ENCODE results near the gene NPAS1. TPM values are rescaled to one million over a fixed set of nuclear protein-coding genes. Genes with fewer than 3 reads are reported as not detected.
A peak's percentile ranks its signal among the peaks of the same experiment; 100 is the strongest.

Gene NPAS1
- total and polyA plus RNA-seq, 2 of the 13 experiments (the other 11 are each of a cell fraction or from before 2014, with no cell fraction given) = 0.35 to 2.9 TPM

GRCh38 chr19:47047763-47048405 is 28.2 kb downstream of the NPAS1 start (continued):
- TF ChIP-seq ZNF616 (CRISPR knock-in tag; IDR thresholded peaks at IDR 0.05; ENCODE audit: low read depth) = no peak
- TF ChIP-seq ZNF20 (CRISPR knock-in tag; IDR thresholded peaks at IDR 0.05) = no peak
- TF ChIP-seq, protein P1, sequence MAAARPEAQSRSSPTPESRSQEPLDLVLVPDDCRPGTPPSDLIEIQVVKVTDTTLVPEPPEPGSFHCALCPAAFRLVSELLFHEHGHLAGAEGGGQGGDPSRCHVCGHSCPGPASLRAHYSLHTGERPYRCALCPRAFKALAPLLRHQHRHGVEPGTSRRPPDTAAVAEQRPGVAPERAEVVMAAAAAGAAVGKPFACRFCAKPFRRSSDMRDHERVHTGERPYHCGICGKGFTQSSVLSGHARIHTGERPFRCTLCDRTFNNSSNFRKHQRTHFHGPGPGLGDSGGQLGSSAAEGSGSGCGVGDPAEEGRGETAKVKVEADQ (CRISPR knock-in tag; IDR thresholded peaks at IDR 0.05; ENCODE audit: borderline replicate concordance) = no peak
- TF ChIP-seq ZNF143 (CRISPR knock-in tag; IDR thresholded peaks at IDR 0.05) = peak; percentile 58; the same call in 1 of the 2 replicates
- no peak for TF ChIP-seq ZNF354B (CRISPR knock-in tag; IDR thresholded peaks at IDR 0.05)
- TF ChIP-seq, protein P2, sequence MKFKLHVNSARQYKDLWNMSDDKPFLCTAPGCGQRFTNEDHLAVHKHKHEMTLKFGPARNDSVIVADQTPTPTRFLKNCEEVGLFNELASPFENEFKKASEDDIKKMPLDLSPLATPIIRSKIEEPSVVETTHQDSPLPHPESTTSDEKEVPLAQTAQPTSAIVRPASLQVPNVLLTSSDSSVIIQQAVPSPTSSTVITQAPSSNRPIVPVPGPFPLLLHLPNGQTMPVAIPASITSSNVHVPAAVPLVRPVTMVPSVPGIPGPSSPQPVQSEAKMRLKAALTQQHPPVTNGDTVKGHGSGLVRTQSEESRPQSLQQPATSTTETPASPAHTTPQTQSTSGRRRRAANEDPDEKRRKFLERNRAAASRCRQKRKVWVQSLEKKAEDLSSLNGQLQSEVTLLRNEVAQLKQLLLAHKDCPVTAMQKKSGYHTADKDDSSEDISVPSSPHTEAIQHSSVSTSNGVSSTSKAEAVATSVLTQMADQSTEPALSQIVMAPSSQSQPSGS (CRISPR knock-in tag; IDR thresholded peaks at IDR 0.05) = peak; percentile 11; the same call in 1 of the 2 replicates
- TF ChIP-seq ZNF367 (CRISPR knock-in tag; IDR thresholded peaks at IDR 0.05; ENCODE audit: borderline replicate concordance) = no peak
- TF ChIP-seq RBFOX2 (IDR thresholded peaks at IDR 0.05; ENCODE audit: low read depth, low read length) = no peak
- no peak for TF ChIP-seq ZFP37 (CRISPR knock-in tag; IDR thresholded peaks at IDR 0.05; ENCODE audit: borderline replicate concordance)
- TF ChIP-seq, protein P3, sequence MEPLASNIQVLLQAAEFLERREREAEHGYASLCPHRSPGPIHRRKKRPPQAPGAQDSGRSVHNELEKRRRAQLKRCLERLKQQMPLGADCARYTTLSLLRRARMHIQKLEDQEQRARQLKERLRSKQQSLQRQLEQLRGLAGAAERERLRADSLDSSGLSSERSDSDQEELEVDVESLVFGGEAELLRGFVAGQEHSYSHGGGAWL (CRISPR knock-in tag; IDR thresholded peaks at IDR 0.05) = no peak
- TF ChIP-seq ARID2 (CRISPR knock-in tag; IDR thresholded peaks at IDR 0.05; ENCODE audit: borderline replicate concordance) = no peak
- TF ChIP-seq ZNF563 (CRISPR knock-in tag; IDR thresholded peaks at IDR 0.05) = peak; percentile 67
- no peak for TF ChIP-seq ZFP36L1 (CRISPR knock-in tag; IDR thresholded peaks at IDR 0.05)
- no peak; the same call in none of the 2 replicates for TF ChIP-seq SALL1 (CRISPR knock-in tag; IDR thresholded peaks at IDR 0.05)
- no peak for TF ChIP-seq NR2F1 (CRISPR knock-in tag; IDR thresholded peaks at IDR 0.05)
- TF ChIP-seq ZFP90 (CRISPR knock-in tag; IDR thresholded peaks at IDR 0.05; ENCODE audit: borderline replicate concordance) = no peak
- TF ChIP-seq, protein P4, sequence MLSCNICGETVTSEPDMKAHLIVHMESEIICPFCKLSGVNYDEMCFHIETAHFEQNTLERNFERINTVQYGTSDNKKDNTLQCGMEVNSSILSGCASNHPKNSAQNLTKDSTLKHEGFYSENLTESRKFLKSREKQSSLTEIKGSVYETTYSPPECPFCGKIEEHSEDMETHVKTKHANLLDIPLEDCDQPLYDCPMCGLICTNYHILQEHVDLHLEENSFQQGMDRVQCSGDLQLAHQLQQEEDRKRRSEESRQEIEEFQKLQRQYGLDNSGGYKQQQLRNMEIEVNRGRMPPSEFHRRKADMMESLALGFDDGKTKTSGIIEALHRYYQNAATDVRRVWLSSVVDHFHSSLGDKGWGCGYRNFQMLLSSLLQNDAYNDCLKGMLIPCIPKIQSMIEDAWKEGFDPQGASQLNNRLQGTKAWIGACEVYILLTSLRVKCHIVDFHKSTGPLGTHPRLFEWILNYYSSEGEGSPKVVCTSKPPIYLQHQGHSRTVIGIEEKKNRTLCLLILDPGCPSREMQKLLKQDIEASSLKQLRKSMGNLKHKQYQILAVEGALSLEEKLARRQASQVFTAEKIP (CRISPR knock-in tag; IDR thresholded peaks at IDR 0.05; ENCODE audit: borderline replicate concordance) = no peak
- TF ChIP-seq KDM4B (CRISPR knock-in tag; IDR thresholded peaks at IDR 0.05) = no peak
- peak; percentile 68; the same call in 1 of the 2 replicates for TF ChIP-seq TAF1 (CRISPR knock-in tag; IDR thresholded peaks at IDR 0.05)
- no peak for TF ChIP-seq ZNF12 (CRISPR knock-in tag; IDR thresholded peaks at IDR 0.05)
- TF ChIP-seq DR1 (CRISPR knock-in tag; IDR thresholded peaks at IDR 0.05) = no peak
- no peak for TF ChIP-seq ZNF652 (CRISPR knock-in tag; IDR thresholded peaks at IDR 0.05; ENCODE audit: borderline replicate concordance, low read depth)
- TF ChIP-seq MAFG (CRISPR knock-in tag; IDR thresholded peaks at IDR 0.05) = no peak
- no peak for TF ChIP-seq ELK4 (CRISPR knock-in tag; IDR thresholded peaks at IDR 0.05; ENCODE audit: borderline replicate concordance)
- TF ChIP-seq MZF1 (CRISPR knock-in tag; IDR thresholded peaks at IDR 0.05; ENCODE audit: borderline replicate concordance) = no peak
